BLaER1 (cell line): Measurements from ENCODE around the gene HS3ST1.

Experiments
- H3K27ac ChIP-seq: shearing (Covaris generic); formaldehyde crosslinking; 2 replicates; pipeline ENCODE4 v1.8.1; 2022
- H3K27me3 ChIP-seq: shearing (Covaris generic); formaldehyde crosslinking; 2 replicates; pipeline ENCODE4 v1.8.1; 2022
- H3K36me3 ChIP-seq: shearing (Covaris generic); formaldehyde crosslinking; 2 replicates; pipeline ENCODE4 v1.8.1; 2022
- H3K4me1 ChIP-seq: shearing (Covaris generic); formaldehyde crosslinking; 2 replicates; pipeline ENCODE4 v1.8.1; 2022
- H3K4me2 ChIP-seq: shearing (Covaris generic); formaldehyde crosslinking; 2 replicates; pipeline ENCODE4 v1.8.1; 2022
- H3K4me3 ChIP-seq: shearing (Covaris generic); formaldehyde crosslinking; 2 replicates; pipeline ENCODE4 v1.8.1; 2022
- H3K9ac ChIP-seq: shearing (Covaris generic); formaldehyde crosslinking; 2 replicates; pipeline ENCODE4 v1.8.1; 2022
- H3K9me3 ChIP-seq: shearing (Covaris generic); formaldehyde crosslinking; 2 replicates; pipeline ENCODE4 v1.8.1; 2022
- H4K20me1 ChIP-seq: shearing (Covaris generic); formaldehyde crosslinking; 2 replicates; pipeline ENCODE4 v1.8.1; 2022
- Cebpa-rat ChIP-seq: shearing (Covaris generic); IDR thresholded peaks from 2 replicates; pipeline ENCODE4 v1.8.1; 2022

The HS3ST1 gene

GRCh38 chr4:11376146-11376545, 52.5 kb downstream of the HS3ST1 start:
- Histone ChIP-seq H3K4me3 (no peak overlapping the region), H3K4me1 (no peaks in the 10 kb centered on the region), H3K27ac (no peak overlapping the region), H3K9me3 (no peaks in the 10 kb centered on the region), H3K4me2 (no peak overlapping the region), H3K27me3 (no peaks in the 10 kb centered on the region), H3K9ac (no peak overlapping the region), H3K36me3 (no peaks in the 10 kb centered on the region), H4K20me1 (no peaks in the 10 kb centered on the region)
- TF ChIP-seq Cebpa-rat, result no peak

DNA sequence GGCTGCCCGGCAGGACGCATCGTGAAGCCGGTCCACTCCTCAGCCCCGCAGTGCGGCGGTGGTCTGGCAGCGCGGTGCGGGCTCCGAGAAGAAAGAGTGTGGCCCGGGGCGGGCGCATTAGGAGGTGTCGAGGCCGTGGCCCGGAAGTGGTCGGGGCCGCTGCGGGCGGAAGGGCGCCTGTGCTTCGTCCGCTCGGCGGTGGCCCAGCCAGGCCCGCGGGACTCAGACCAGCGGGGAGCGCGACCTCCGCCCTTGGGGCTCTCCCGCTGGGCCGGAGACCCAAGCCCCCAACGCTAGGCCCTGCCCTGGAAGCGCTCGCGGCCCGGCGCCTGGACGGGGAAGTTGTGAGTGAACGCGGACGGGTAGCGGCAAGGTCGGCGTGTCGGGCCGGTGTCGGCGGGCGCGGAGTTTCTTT, 60.0 kb downstream of the HS3ST1 start:
- H3K27me3 ChIP-seq, result no peaks in the 10 kb centered on the region
- H3K9ac ChIP-seq, result no peak overlapping the region
- H3K27ac ChIP-seq, result no peak overlapping the region
- H3K9me3 ChIP-seq, result peaks cover 9% of the 10 kb centered on the region
- H3K36me3 ChIP-seq, result no peaks in the 10 kb centered on the region
- no peak overlapping the region for H3K4me3 ChIP-seq
- H4K20me1 ChIP-seq, result no peaks in the 10 kb centered on the region
- TF ChIP-seq Cebpa-rat, result no peak
- no peaks in the 10 kb centered on the region for H3K4me1 ChIP-seq
- H3K4me2 ChIP-seq, result no peak overlapping the region

GRCh38 chr4:11367371-11367770, 61.3 kb downstream of the HS3ST1 start:
- no peaks in the 10 kb centered on the region for H3K36me3 ChIP-seq
- H3K9ac ChIP-seq, result no peak overlapping the region
- H3K4me2 ChIP-seq, result no peak overlapping the region
- no peaks in the 10 kb centered on the region for H3K27me3 ChIP-seq
- no peak for TF ChIP-seq Cebpa-rat
- no peaks in the 10 kb centered on the region for H3K4me1 ChIP-seq
- no peaks in the 10 kb centered on the region for H4K20me1 ChIP-seq
- H3K27ac ChIP-seq, result no peak overlapping the region
- no peak overlapping the region for H3K4me3 ChIP-seq
- H3K9me3 ChIP-seq, result peaks cover 9% of the 10 kb centered on the region

DNA sequence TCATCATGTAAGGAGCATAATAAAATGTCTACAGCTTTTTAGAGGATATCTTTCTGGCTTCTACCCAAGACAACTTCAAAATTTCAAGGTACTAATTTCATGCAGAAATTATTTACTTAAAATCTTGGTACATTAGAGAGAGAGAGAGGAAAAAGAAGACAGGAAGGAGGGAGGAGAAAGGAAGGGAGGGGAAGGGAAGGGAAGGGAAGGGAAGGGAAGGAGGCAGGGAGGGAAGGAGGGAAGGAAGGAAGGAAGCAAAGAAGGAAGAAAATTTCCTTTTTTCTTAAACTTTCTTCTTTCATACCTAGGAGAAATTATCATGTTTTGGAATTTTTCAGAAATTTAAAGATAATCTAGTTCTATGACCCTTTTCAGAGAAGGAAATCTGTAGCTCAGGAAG, 61.8 kb downstream of the HS3ST1 start:
- Histone ChIP-seq H3K36me3 (no peaks in the 10 kb centered on the region), H4K20me1 (no peaks in the 10 kb centered on the region), H3K4me3 (no peak overlapping the region), H3K9ac (no peak overlapping the region), H3K4me1 (no peaks in the 10 kb centered on the region), H3K27ac (no peak overlapping the region), H3K27me3 (no peaks in the 10 kb centered on the region), H3K4me2 (no peak overlapping the region), H3K9me3 (peaks cover 9% of the 10 kb centered on the region)
- TF ChIP-seq Cebpa-rat, result no peak

- H3K9ac ChIP-seq, result no peak overlapping the region
- no peaks in the 10 kb centered on the region for H3K4me1 ChIP-seq
- no peak overlapping the region for H3K4me3 ChIP-seq
- peaks cover 9% of the 10 kb centered on the region for H3K9me3 ChIP-seq
- H3K4me2 ChIP-seq, result no peak overlapping the region
- no peaks in the 10 kb centered on the region for H3K36me3 ChIP-seq
- TF ChIP-seq Cebpa-rat, result no peak
- no peaks in the 10 kb centered on the region for H4K20me1 ChIP-seq
- H3K27ac ChIP-seq, result no peak overlapping the region
- H3K27me3 ChIP-seq, result no peaks in the 10 kb centered on the region
Measured at GRCh38 chr4:11365039-11365438, 63.7 kb downstream of the HS3ST1 start.

DNA sequence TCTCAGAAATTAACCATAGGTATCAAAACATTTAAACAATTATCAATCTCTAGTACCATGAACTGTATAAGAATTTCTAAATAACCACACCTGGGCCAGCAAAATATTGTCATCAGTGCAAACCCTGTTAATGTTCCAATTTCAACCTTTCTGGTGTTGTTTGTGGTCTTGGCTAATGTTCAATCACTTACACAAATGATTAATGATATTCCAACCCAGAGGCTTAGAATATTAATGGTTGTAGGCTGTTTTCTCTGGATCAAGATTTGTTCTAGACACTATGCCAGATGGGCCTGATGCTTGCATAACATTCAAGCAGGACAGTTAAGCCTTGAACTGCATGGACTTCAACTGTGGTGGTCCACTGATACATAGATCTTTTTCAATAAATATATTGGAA, 69.1 kb downstream of the HS3ST1 start:
- no peak overlapping the region for H3K4me2 ChIP-seq
- no peak overlapping the region for H3K27ac ChIP-seq
- no peaks in the 10 kb centered on the region for H3K36me3 ChIP-seq
- no peak for TF ChIP-seq Cebpa-rat
- no peaks in the 10 kb centered on the region for H3K4me1 ChIP-seq
- H3K27me3 ChIP-seq, result no peaks in the 10 kb centered on the region
- no peak overlapping the region for H3K4me3 ChIP-seq
- H3K9me3 ChIP-seq, result no peaks in the 10 kb centered on the region
- no peaks in the 10 kb centered on the region for H4K20me1 ChIP-seq
- no peak overlapping the region for H3K9ac ChIP-seq

- no peak overlapping the region for H3K27ac ChIP-seq
- H3K36me3 ChIP-seq, result no peaks in the 10 kb centered on the region
- TF ChIP-seq Cebpa-rat, result no peak
- H3K9ac ChIP-seq, result no peak overlapping the region
- no peaks in the 10 kb centered on the region for H4K20me1 ChIP-seq
- no peak overlapping the region for H3K4me3 ChIP-seq
- no peak overlapping the region for H3K4me2 ChIP-seq
- no peaks in the 10 kb centered on the region for H3K9me3 ChIP-seq
- no peaks in the 10 kb centered on the region for H3K4me1 ChIP-seq
- no peaks in the 10 kb centered on the region for H3K27me3 ChIP-seq
Measured at GRCh38 chr4:11355226-11355625, 73.5 kb downstream of the HS3ST1 start.

- Histone ChIP-seq H3K4me2 (no peak overlapping the region), H3K27ac (no peak overlapping the region), H3K27me3 (no peaks in the 10 kb centered on the region), H3K9ac (no peak overlapping the region), H3K36me3 (no peaks in the 10 kb centered on the region), H3K4me1 (no peaks in the 10 kb centered on the region), H3K9me3 (no peaks in the 10 kb centered on the region), H3K4me3 (no peak overlapping the region), H4K20me1 (no peaks in the 10 kb centered on the region)
- no peak for TF ChIP-seq Cebpa-rat
Measured at GRCh38 chr4:11354531-11354930, 74.2 kb downstream of the HS3ST1 start.

- no peaks in the 10 kb centered on the region for H3K36me3 ChIP-seq
- H3K4me1 ChIP-seq, result no peaks in the 10 kb centered on the region
- no peak overlapping the region for H3K27ac ChIP-seq
- no peaks in the 10 kb centered on the region for H4K20me1 ChIP-seq
- TF ChIP-seq Cebpa-rat, result no peak
- H3K9me3 ChIP-seq, result no peaks in the 10 kb centered on the region
- H3K27me3 ChIP-seq, result no peaks in the 10 kb centered on the region
- H3K4me2 ChIP-seq, result no peak overlapping the region
- H3K4me3 ChIP-seq, result no peak overlapping the region
- no peak overlapping the region for H3K9ac ChIP-seq
Measured at GRCh38 chr4:11348449-11349088, 80.1 kb downstream of the HS3ST1 start.

- no peaks in the 10 kb centered on the region for H3K9me3 ChIP-seq
- H3K4me1 ChIP-seq, result peaks cover 2% of the 10 kb centered on the region
- no peak overlapping the region for H3K27ac ChIP-seq
Measured at GRCh38 chr4:11344916-11345315, 83.8 kb downstream of the HS3ST1 start.

GRCh38 chr4:11343536-11343935, 85.2 kb downstream of the HS3ST1 start:
- Histone ChIP-seq H4K20me1 (no peaks in the 10 kb centered on the region), H3K27me3 (no peaks in the 10 kb centered on the region), H3K9ac (no peak overlapping the region), H3K4me3 (no peak overlapping the region), H3K27ac (no peak overlapping the region), H3K9me3 (no peaks in the 10 kb centered on the region), H3K36me3 (no peaks in the 10 kb centered on the region), H3K4me1 (peaks cover 16% of the 10 kb centered on the region), H3K4me2 (no peak overlapping the region)
- no peak for TF ChIP-seq Cebpa-rat

More at GRCh38 chr4:11344916-11345315, 83.8 kb downstream of the HS3ST1 start:
- Histone ChIP-seq H3K27me3 (no peaks in the 10 kb centered on the region), H3K4me3 (no peak overlapping the region), H3K9ac (no peak overlapping the region), H4K20me1 (no peaks in the 10 kb centered on the region), H3K36me3 (no peaks in the 10 kb centered on the region), H3K4me2 (no peak overlapping the region)
- no peak for TF ChIP-seq Cebpa-rat
